Gastroesophageal sphincter (tissue), 4 donors: Measurements from ENCODE around the gene UBR1. TPM values are rescaled to one million over a fixed set of nuclear protein-coding genes. Genes with fewer than 3 reads are reported as not detected.

Experiments used
- ATAC-seq: fragments of 150-250 bp; one replicate; pipeline ENCODE4 v1.9.1; 2016; ENCODE audit warnings: mild to moderate bottlenecking, moderate library complexity
- H3K27ac ChIP-seq, 4 donors: fragments of 200-600 bp; sonication (generic) in 3 of 4; 1 replicate in 3 of 4; 2 replicates in 1 of 4; pipeline ENCODE4 v1.5.1; 2016 to 2019
- H3K27me3 ChIP-seq: fragments of 200-600 bp; sonication (generic); one replicate; pipeline ENCODE4 v1.5.1; 2019
- H3K36me3 ChIP-seq, 2 donors: fragments of 200-600 bp; sonication (generic); one replicate each; pipeline ENCODE4 v1.5.1; 2019; ENCODE audit warnings: control low read depth in 1 of 2
- H3K4me1 ChIP-seq, 3 donors: fragments of 200-600 bp; sonication (generic); 1 replicate in 2 of 3; 2 replicates in 1 of 3; pipeline ENCODE4 v1.5.1; 2016 to 2019; ENCODE audit warnings: control low read depth in 2 of 3
- H3K4me3 ChIP-seq, 2 donors: fragments of 200-600 bp; sonication (generic); one replicate each; pipeline ENCODE4 v1.5.1; 2019; ENCODE audit warnings: mild to moderate bottlenecking in 1 of 2, moderate library complexity in 1 of 2
- H3K9me3 ChIP-seq, 3 donors: fragments of 200-600 bp; sonication (generic); one replicate each; pipeline ENCODE4 v1.5.1; 2017 to 2019; ENCODE audit warnings: control low read depth in 2 of 3
- CTCF ChIP-seq, 4 experiments: fragments of 200-600 bp in 2 of 4; fragments of 450-650 bp in 2 of 4; sonication (generic) in 1 of 4; IDR thresholded peaks; one replicate each; pipeline ENCODE4 v1.5.1; 2017 to 2019; ENCODE audit warnings: antibody characterized with exemption in 4 of 4, mild to moderate bottlenecking in 2 of 4, moderate library complexity in 2 of 4
- EP300 ChIP-seq: sonication (generic); formaldehyde crosslinking; IDR thresholded peaks from one replicate; pipeline ENCODE4 v1.6.1; 2017; ENCODE audit warnings: antibody characterized with exemption, mild to moderate bottlenecking
- POLR2A ChIP-seq, 2 donors: fragments of 450-650 bp; IDR thresholded peaks; one replicate each; pipeline ENCODE4 v1.6.1; 2017; ENCODE audit warnings: antibody characterized with exemption in 2 of 2, mild to moderate bottlenecking in 2 of 2, moderate library complexity in 1 of 2
- POLR2AphosphoS5 ChIP-seq: sonication (generic); formaldehyde crosslinking; IDR thresholded peaks from one replicate; pipeline ENCODE4 v1.6.1; 2017; ENCODE audit warnings: antibody characterized with exemption
- WGBS, 2 donors: methylation state at CpG; one replicate each; pipeline ENCODE4 v1.1.5; 2018; ENCODE audit warnings: low coverage in 1 of 2; 5-methylcytosine and 5-hydroxymethylcytosine counted together
- total RNA-seq, 4 donors: library from RNA; depleted of rRNA; stranded (reverse); fragments of >200 nt; gene quantifications; one replicate each; pipeline ENCODE4 v1.1.0, GENCODE V29; 2016

UBR1 gene
- total RNA-seq, 4 donors from 2014 or later, result 24.0 to 46.1 (median 31.5) TPM

GRCh38 chr15:43111354-43111753 is 5.5 kb upstream of the UBR1 start:
- Histone ChIP-seq H3K27ac (no peak overlapping the region), H3K36me3 (no peaks in the 10 kb centered on the region), H3K4me3 (no peak overlapping the region), H3K9me3 (no peaks in the 10 kb centered on the region), H3K27me3 (no peaks in the 10 kb centered on the region), H3K4me1 (peaks cover 0 to 7% (median 3%) of the 10 kb centered on the region in 3 donors)
- no peak for TF ChIP-seq POLR2AphosphoS5
- no peak for ATAC-seq
- WGBS, 2 donors, result 61 to 63% methylated on average over 3 of the region's 3 CpGs

- 83 to 91% methylated on average over 1 of the region's 1 CpG for WGBS, 2 donors
Measured at GRCh38 chr15:43107751-43108150, 1.9 kb upstream of the UBR1 start.

GRCh38 chr15:43106486-43106829 is 620 bp upstream of the UBR1 start:
- 12 to 30% methylated on average over 7 of the region's 7 CpGs for WGBS, 2 donors

More at GRCh38 chr15:43107751-43108150, 1.9 kb upstream of the UBR1 start:
- Histone ChIP-seq H3K9me3 (no peaks in the 10 kb centered on the region), H3K27ac (no peak overlapping the region), H3K4me3 (no peak overlapping the region), H3K36me3 (peaks cover 0 to 6% of the 10 kb centered on the region in 2 donors), H3K27me3 (no peaks in the 10 kb centered on the region), H3K4me1 (peaks cover 9 to 35% (median 14%) of the 10 kb centered on the region in 3 donors)
- TF ChIP-seq CTCF (IDR thresholded peaks at IDR 0.05) (no peak), POLR2A (IDR thresholded peaks at IDR 0.05) (no peak), EP300 (no peak), POLR2AphosphoS5 (no peak)
- no peak for ATAC-seq

GRCh38 chr15:43105077-43105736 is 631 bp downstream of the UBR1 start:
- peak; percentile 6 for ATAC-seq
- Histone ChIP-seq H3K9me3 (no peaks in the 10 kb centered on the region), H3K27me3 (no peaks in the 10 kb centered on the region), H3K36me3 (peaks cover 0 to 19% of the 10 kb centered on the region in 2 donors), H3K4me3 (peak overlapping the region; percentile 59 to 90), H3K27ac (peak overlapping the region; percentile 79 to 92 (median 88)), H3K4me1 (peaks cover 9 to 45% (median 14%) of the 10 kb centered on the region in 3 donors)
- TF ChIP-seq POLR2A (IDR thresholded peaks at IDR 0.05) (no peak), POLR2AphosphoS5 (no peak), CTCF (IDR thresholded peaks at IDR 0.05) (no peak), EP300 (no peak)
- WGBS, 2 donors, result 10 to 16% methylated on average over 11 of the region's 11 CpGs

More at GRCh38 chr15:43106486-43106829, 620 bp upstream of the UBR1 start:
- ATAC-seq, result peak; percentile 6
- H3K9me3 ChIP-seq, result no peaks in the 10 kb centered on the region
- peaks cover 9 to 43% (median 14%) of the 10 kb centered on the region in 3 donors for H3K4me1 ChIP-seq
- H3K27me3 ChIP-seq, result no peaks in the 10 kb centered on the region
- H3K4me3 ChIP-seq, result peak overlapping the region; percentile 59 to 90
- H3K27ac ChIP-seq, result peak overlapping the region; percentile 79 to 92 (median 88)
- peaks cover 0 to 8% of the 10 kb centered on the region in 2 donors for H3K36me3 ChIP-seq
- TF ChIP-seq EP300, result no peak
- no peak for TF ChIP-seq CTCF (IDR thresholded peaks at IDR 0.05)
- no peak for TF ChIP-seq POLR2A (IDR thresholded peaks at IDR 0.05)

GRCh38 chr15:43104426-43104825 is 1.4 kb downstream of the UBR1 start:
- Histone ChIP-seq H3K36me3 (peaks cover 0 to 27% of the 10 kb centered on the region in 2 donors), H3K9me3 (no peaks in the 10 kb centered on the region), H3K4me3 (peak overlapping the region in 1 of 2 donors; percentile 90), H3K27me3 (no peaks in the 10 kb centered on the region), H3K4me1 (peaks cover 9 to 52% (median 14%) of the 10 kb centered on the region in 3 donors), H3K27ac (peak overlapping the region in 1 of 4 donors; percentile 25)
- 37 to 48% methylated on average over 3 to 4 of the region's 5 CpGs for WGBS, 2 donors
- no peak for ATAC-seq
- TF ChIP-seq CTCF (IDR thresholded peaks at IDR 0.05) (no peak), EP300 (no peak), POLR2AphosphoS5 (no peak), POLR2A (IDR thresholded peaks at IDR 0.05) (no peak)
